Activated T-helper 2 cell treated with anti-CD3 and anti-CD28 coated beads, Interferon-gamma antibody, Interleukin-2, Interleukin-4, amounts not matched to agents 10 μg/mL and 5 μg/mL and 100 μg/mL, durations not matched to agents 14 hours and 24 hours and 36 hours (primary cell): ENCODE results near the gene MMP20. TPM values are rescaled to one million over a fixed set of nuclear protein-coding genes. Genes with fewer than 3 reads are reported as not detected.
A peak's percentile ranks its signal among the peaks of the same experiment; 100 is the strongest.

ENCODE experiments used
- DNase-seq: peaks from one replicate; pipeline ENCODE4 v3.0.0; 2021; ENCODE audit warnings: low spot score
- H3K27ac Mint-ChIP-seq: one replicate; pipeline ENCODE4 v1.8.0; 2021; ENCODE audit warnings: mixed read lengths
- H3K27me3 Mint-ChIP-seq: one replicate; pipeline ENCODE4 v1.8.0; 2021; ENCODE audit warnings: low read depth, mixed read lengths
- H3K36me3 Mint-ChIP-seq: one replicate; pipeline ENCODE4 v1.8.0; 2021; ENCODE audit warnings: low read depth, mixed read lengths
- H3K4me1 Mint-ChIP-seq: one replicate; pipeline ENCODE4 v1.8.0; 2021; ENCODE audit warnings: low read depth, mixed read lengths
- H3K4me3 Mint-ChIP-seq: one replicate; pipeline ENCODE4 v1.8.0; 2021; ENCODE audit warnings: low read depth, mild to moderate bottlenecking, moderate library complexity, mixed read lengths
- H3K9me3 Mint-ChIP-seq: one replicate; pipeline ENCODE4 v1.8.0; 2021; ENCODE audit warnings: mixed read lengths
- intact Hi-C: fragments of 100-400 bp; cut with micrococcal nuclease; formaldehyde crosslinking; loops from one replicate; pipeline ENCODE4 v1.15.1; 2023
- total RNA-seq: library from RNA; stranded (reverse); gene quantifications from 2 replicates; pipeline ENCODE4 v1.2.3, GENCODE V29; 2022

The MMP20 gene
- total RNA-seq, 1 donor from 2014 or later: not detected

DNA sequence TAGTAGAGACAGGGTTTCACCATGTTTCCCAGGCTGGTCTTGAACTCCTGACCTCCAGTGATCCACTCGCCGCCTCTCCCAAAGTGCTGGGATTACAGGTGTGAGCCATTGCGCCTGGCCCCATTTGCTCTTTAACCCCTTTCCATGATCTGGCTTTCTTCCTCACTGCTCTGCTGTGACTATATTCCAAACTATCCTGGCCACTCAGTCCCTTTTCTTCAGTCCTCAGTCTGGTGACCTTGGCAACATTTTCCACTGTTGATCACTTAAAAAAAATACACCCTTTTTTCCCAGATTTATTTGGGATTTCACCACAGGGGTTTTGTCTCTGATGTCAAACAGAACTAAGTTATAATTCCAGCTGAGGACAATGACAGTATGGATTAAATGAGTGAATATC is 24.5 kb downstream of the MMP20 start:
- Mint-ChIP-seq H3K27ac (no peak overlapping the region), H3K4me1 (peaks cover 36% of the 10 kb centered on the region), H3K36me3 (no peaks in the 10 kb centered on the region), H3K27me3 (no peaks in the 10 kb centered on the region), H3K9me3 (no peaks in the 10 kb centered on the region), H3K4me3 (no peak overlapping the region)
- intact Hi-C loops: no loop called here
- no peak for DNase-seq

DNA sequence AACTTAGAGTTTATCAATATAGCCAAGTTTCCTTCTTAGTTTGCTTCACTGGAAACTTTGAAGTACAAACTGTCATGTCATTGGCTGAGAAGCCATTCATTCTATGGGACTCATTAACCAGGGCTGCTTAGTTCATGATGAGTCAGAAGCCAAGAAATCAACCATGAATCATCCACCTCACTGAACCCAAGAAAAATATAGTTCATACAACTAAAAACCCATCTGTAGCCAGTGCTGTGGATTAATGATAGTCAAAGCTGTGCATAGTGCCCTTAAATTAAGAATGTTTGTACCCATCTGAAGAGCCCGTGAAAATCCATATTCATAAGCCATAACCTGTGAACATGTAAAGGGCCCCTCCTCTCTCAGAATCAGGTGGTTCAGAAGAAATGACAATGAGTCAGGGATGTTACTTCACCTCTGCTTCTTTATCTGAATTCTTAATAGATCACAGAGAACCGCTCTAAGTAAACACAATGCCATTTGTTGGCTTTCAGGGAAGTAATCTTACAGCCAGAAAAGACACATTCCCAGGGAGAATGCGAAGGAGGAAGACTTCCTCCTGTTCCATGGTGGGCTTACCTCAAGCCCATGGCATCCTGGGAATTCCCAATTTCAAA is 25.4 kb downstream of the MMP20 start:
- Mint-ChIP-seq H3K27ac (peak overlapping the region; percentile 37), H3K36me3 (no peaks in the 10 kb centered on the region), H3K9me3 (no peaks in the 10 kb centered on the region), H3K27me3 (no peaks in the 10 kb centered on the region), H3K4me1 (peaks cover 36% of the 10 kb centered on the region), H3K4me3 (no peak overlapping the region)
- no peak for DNase-seq
- intact Hi-C loops: loop anchor here (1.0 to 10.0 kb wide), 7 partner anchors 10 to 435 kb away; partner anchors contain the start of genes BIRC3 and TMEM123

DNA sequence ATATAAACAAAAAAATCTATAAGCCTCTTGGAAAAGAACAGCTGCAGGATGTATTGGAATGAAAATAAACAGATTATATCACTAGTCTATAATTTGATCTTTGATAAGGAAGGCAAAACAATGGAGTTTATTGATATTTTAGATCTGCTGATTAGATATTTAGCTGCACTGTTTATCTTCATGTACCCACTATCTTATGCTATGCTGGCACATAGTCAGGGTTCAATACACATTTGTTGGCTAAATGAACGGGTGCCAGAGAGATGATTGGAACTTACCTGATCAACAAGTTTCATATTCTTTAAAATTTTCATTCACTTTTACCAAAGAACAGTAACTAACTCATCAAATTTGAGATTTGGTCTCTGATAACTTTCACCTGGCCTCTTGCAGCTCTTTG is 26.9 kb downstream of the MMP20 start:
- Mint-ChIP-seq H3K27ac (no peak overlapping the region), H3K4me3 (no peak overlapping the region), H3K36me3 (no peaks in the 10 kb centered on the region), H3K27me3 (no peaks in the 10 kb centered on the region), H3K4me1 (peaks cover 36% of the 10 kb centered on the region), H3K9me3 (no peaks in the 10 kb centered on the region)
- intact Hi-C loops: loop anchor here (5.0 to 10.0 kb wide), 4 partner anchors 51 to 437 kb away; partner anchors contain the start of genes BIRC3 and TMEM123
- DNase-seq: no peak

DNA sequence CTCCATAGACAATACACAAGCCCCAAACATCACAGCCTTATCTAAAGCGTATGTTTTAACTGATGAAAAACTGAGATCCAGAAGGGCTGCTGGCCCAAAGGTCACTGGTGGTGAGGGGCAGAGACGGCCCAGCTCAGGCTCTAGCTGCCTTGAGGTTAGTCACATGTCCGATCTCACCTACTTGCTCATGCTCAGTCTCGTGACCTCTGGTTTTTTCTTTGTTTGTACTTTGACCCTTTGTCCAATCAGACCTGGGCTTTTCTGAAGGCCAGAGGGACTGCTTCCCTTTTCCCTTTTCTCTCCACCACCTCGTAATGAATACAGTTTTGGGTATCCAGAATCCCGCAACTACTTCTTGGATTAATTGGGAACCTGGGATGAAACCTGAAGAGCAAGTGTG is 28.6 kb downstream of the MMP20 start:
- H3K4me3 Mint-ChIP-seq: no peak overlapping the region
- intact Hi-C loops: loop anchor here (5.0 to 10.0 kb wide), 4 partner anchors 49 to 438 kb away; partner anchors contain the start of genes BIRC3 and TMEM123
- H3K36me3 Mint-ChIP-seq: no peaks in the 10 kb centered on the region
- H3K27me3 Mint-ChIP-seq: no peaks in the 10 kb centered on the region
- H3K27ac Mint-ChIP-seq: no peak overlapping the region
- DNase-seq: no peak
- H3K4me1 Mint-ChIP-seq: peaks cover 42% of the 10 kb centered on the region
- no peaks in the 10 kb centered on the region for H3K9me3 Mint-ChIP-seq

DNA sequence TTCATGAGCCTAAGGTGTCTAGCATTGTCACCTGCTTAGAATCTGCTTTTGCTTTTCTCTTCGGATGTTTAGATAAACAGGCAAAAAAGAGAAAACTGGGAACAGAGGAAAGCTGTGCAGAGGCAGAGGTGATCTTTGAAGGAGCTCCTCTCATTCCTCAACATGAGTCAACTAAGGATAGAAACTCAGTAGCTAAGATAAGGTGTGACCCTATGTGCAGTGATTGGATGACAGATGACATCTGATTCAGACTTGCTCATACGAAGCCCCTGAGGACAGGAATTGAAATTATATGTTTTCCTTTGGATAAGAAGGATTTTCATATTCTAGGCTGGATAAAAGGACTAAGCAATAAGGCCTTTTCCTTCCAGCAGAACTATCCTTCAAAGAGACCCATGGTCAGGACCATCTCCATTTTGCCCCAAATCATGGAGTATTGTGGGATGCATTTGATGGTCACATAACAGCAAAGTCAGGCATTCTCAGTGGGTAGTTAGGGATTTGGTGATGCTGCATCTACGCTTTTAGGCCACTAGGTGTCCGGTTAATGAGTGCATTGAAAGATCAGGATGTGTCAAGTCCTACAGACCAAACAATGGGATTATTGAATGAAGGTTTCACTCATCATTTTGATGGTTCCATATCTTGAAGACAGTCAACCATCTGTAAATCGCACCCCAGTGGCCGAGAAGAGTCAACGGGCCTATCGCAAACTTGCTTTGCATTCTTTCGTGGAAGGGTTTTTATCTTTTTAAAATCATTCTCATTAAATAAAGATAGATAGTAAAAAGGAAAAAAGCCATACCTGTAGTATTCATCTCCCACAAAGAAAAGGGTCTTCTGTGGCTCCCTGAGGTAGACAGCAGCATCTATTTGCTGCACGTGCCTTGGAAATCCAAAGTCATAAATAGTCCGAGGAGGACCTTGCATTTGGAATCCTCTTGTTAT is 32.2 kb downstream of the MMP20 start:
- Mint-ChIP-seq H3K9me3 (peaks cover 9% of the 10 kb centered on the region), H3K27ac (no peak overlapping the region), H3K4me3 (no peak overlapping the region), H3K27me3 (no peaks in the 10 kb centered on the region), H3K4me1 (peaks cover 39% of the 10 kb centered on the region), H3K36me3 (peaks cover 5% of the 10 kb centered on the region)
- no peak for DNase-seq
- intact Hi-C loops: loop anchor here (10.0 kb wide), 1 partner anchor 442 kb away; no protein-coding TSS in a partner anchor

DNA sequence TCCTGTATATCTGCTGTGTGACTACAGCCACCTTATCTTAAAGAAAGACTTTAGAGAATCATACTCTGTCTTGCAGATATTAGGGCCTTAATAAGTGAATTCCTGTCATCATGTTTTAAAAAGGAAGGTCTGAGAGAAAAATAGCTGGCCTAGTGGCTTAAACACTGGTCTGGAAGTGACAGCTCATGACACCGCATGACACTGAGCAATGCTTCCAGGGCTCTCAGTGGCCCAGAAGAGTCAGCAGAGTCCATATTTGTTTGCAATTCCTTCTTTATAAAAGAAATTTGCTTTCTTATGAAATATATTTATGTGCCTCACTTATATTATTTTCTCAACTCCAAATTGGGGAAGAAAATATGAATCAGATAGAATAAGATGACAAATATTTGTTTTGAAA is 33.0 kb downstream of the MMP20 start:
- H3K27ac Mint-ChIP-seq: no peak overlapping the region
- no peak overlapping the region for H3K4me3 Mint-ChIP-seq
- peaks cover 36% of the 10 kb centered on the region for H3K4me1 Mint-ChIP-seq
- no peak for DNase-seq
- H3K9me3 Mint-ChIP-seq: peaks cover 17% of the 10 kb centered on the region
- H3K36me3 Mint-ChIP-seq: peaks cover 9% of the 10 kb centered on the region
- intact Hi-C loops: loop anchor here (10.0 kb wide), 1 partner anchor 443 kb away; no protein-coding TSS in a partner anchor
- no peaks in the 10 kb centered on the region for H3K27me3 Mint-ChIP-seq

DNA sequence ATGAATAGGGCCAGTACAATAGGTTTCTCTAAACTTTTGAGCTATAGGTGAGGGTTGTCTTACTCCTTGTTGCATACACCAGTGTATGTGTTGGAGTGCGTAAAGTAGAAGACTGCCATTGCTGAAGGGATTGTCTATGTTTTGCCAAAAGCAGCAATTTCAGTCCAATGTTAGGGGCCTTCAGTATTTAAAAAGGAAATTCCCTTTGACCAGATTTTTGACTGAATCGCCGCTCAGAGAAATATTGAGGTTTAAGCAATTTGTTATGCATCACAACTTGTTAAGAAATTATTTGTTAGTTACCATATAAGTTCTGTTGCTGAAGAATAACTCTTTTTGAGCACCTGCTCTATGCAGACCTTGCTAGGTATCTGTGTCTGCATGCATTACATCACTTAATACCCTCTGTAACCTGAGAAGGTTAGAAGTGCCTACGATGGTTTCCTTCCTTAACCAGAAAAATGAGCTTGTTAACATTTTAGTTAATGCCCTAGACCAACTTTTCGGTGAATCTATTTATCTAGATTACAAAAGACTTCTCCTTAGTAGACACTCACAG is 33.9 kb downstream of the MMP20 start:
- peaks cover 32% of the 10 kb centered on the region for H3K4me1 Mint-ChIP-seq
- H3K36me3 Mint-ChIP-seq: peaks cover 11% of the 10 kb centered on the region
- DNase-seq: no peak
- no peak overlapping the region for H3K27ac Mint-ChIP-seq
- H3K4me3 Mint-ChIP-seq: no peak overlapping the region
- intact Hi-C loops: loop anchor here (2.0 to 10.0 kb wide), 2 partner anchors 14 to 444 kb away; no protein-coding TSS in a partner anchor
- no peaks in the 10 kb centered on the region for H3K27me3 Mint-ChIP-seq
- peaks cover 20% of the 10 kb centered on the region for H3K9me3 Mint-ChIP-seq

DNA sequence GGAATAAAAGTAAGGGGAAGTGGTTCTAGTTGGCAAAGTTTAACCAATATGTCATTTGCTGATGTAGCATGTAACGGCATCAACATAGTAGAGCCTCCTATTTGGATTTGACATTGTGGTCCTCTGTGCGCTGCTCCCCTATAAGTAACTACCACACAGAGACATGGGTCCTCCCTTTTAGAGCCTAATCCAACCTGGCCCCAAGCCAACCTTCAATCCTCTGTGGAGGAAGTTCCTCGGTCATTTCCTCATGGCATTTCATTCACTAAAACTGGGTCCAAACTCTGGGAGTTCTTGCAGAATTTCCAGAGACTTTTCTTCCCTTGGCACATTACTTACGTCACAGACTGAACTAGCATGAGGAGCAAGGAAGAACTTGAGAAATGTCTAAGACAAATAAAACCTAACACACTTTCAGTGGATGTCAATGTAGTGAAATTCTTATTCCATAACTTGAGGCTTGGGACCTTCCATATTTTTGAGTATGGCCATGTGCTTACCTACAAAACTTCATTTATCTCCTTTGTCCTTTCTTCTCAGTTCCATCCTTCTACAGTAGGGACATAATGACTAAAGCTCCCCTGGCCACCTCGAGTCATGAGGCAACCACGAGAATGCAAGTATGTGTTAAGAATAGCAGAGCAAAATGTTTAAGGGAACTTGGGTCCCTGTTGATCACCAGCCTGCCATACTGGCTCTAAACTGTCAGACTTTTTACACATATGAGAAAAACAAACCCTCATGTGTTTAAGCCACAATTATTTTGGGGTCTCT is 34.7 kb downstream of the MMP20 start:
- no peak overlapping the region for H3K4me3 Mint-ChIP-seq
- intact Hi-C loops: loop anchor here (2.0 to 10.0 kb wide), 2 partner anchors 14 to 444 kb away; no protein-coding TSS in a partner anchor
- no peak overlapping the region for H3K27ac Mint-ChIP-seq
- no peaks in the 10 kb centered on the region for H3K27me3 Mint-ChIP-seq
- H3K4me1 Mint-ChIP-seq: peaks cover 32% of the 10 kb centered on the region
- peaks cover 28% of the 10 kb centered on the region for H3K9me3 Mint-ChIP-seq
- no peak for DNase-seq
- H3K36me3 Mint-ChIP-seq: peaks cover 14% of the 10 kb centered on the region

DNA sequence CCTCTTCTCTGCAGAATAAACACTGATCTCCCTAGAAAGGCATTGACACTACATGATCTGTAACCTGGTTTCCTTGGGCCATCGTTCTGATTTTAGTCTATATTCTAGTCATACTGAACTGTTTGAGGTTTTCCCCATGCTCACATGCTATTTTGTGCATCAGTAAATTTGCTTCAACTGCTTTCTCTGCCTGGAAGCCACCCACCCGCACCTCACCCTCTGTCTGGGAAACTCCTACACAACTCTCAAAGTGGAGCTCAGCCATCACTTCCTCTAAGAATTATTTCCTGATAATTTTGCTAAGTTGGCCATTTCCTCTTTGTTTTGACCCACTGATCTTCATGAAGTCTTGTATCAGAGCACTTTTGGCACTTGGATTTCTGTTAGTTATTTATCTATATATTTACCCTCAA is 36.1 kb downstream of the MMP20 start:
- Mint-ChIP-seq H3K27ac (peak overlapping the region; percentile 31), H3K4me1 (peaks cover 32% of the 10 kb centered on the region), H3K9me3 (peaks cover 33% of the 10 kb centered on the region), H3K27me3 (no peaks in the 10 kb centered on the region), H3K36me3 (peaks cover 17% of the 10 kb centered on the region), H3K4me3 (no peak overlapping the region)
- DNase-seq: no peak
- intact Hi-C loops: loop anchor here (1.0 kb wide), 3 partner anchors 9 to 25 kb away; no protein-coding TSS in a partner anchor

DNA sequence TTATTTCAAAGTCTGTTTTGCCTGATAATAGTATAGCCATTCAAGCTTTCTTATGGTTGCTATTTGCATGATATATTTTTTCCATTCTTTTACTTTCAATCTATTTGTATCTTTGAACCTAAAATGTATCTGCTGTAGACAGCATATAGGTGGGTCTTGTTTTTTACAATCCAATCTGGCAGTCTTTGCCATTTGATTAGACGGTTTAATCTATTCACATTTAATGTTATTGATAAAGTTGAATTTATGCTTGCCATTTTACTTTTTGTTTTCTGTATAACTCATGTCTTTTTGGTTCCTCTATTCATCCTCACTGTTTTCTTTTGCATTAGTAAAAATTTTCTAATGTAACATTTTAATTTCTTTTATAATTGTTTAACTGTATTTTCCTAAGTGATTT is 37.4 kb downstream of the MMP20 start:
- peaks cover 38% of the 10 kb centered on the region for H3K9me3 Mint-ChIP-seq
- no peak for DNase-seq
- H3K36me3 Mint-ChIP-seq: peaks cover 17% of the 10 kb centered on the region
- H3K27ac Mint-ChIP-seq: no peak overlapping the region
- intact Hi-C loops: no loop called here
- peaks cover 35% of the 10 kb centered on the region for H3K4me1 Mint-ChIP-seq
- H3K4me3 Mint-ChIP-seq: no peak overlapping the region
- H3K27me3 Mint-ChIP-seq: no peaks in the 10 kb centered on the region

DNA sequence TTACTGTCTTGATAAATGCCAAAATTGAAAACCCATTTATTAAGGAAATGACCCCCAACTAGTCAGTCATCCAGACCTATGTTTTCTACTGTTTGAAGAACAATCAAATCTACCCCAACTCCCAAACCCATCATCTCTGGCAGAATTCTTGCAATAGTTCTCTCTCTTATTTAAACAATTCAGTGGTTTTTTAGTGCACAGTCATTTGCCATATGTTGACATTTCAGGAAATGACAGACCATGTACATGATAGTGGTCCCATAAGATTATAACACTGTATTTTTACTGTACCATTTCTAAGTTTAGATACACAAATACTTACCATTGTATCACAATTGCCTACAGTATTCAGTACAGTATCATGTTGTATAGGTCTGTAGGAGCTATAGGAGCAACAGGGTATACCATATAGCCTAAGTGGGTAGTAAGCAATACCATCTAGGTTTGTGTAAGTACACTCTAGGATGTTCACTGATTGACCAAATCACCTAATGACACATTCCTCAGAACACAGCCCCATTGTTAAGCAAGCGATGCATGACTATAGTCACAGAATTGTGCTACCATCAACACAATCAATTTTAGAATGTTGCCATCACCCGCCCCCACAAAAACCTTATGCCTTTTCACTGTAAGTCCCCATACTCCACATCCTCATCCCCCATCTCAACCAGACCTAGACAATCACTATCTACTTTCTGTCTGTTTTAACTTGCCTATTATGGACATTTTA is 41.8 kb downstream of the MMP20 start:
- intact Hi-C loops: no loop called here

More for the DNA sequence above, 41.8 kb downstream of the MMP20 start:
- Mint-ChIP-seq H3K9me3 (peaks cover 29% of the 10 kb centered on the region), H3K4me3 (no peak overlapping the region), H3K27ac (no peak overlapping the region), H3K27me3 (no peaks in the 10 kb centered on the region), H3K4me1 (peaks cover 23% of the 10 kb centered on the region), H3K36me3 (peaks cover 11% of the 10 kb centered on the region)
- DNase-seq: no peak
